Measurements from ENCODE around the gene CRTC2.

- TF ChIP-seq CTCF (conservative IDR thresholded peaks at IDR 0.05 in 1 of 2, IDR thresholded peaks at IDR 0.05 in 1 of 2; ENCODE audit: low read depth in 1 of 2, low read length in 2 of 2) (no peak), EZH2 (IDR thresholded peaks at IDR 0.05; ENCODE audit: low read length, missing control alignments) (no peak)
Observed at GRCh38 chr1:154000420-154000819, 42.0 kb upstream of the CRTC2 start.

All from fibroblast of lung (primary cell).